Stomach smooth muscle (tissue), 2 donors: ENCODE measurements around the gene DCK.

Experiments
- H3K27ac ChIP-seq: one replicate; pipeline ENCODE4 v1.7.0; 2013; ENCODE audit warnings: mild to moderate bottlenecking, low read length, inconsistent platforms
- H3K27me3 ChIP-seq, 2 donors: one replicate each; pipeline ENCODE4 v1.7.0; 2013; ENCODE audit warnings: low read length in 2 of 2; ENCODE audit not compliant: insufficient read depth in 2 of 2, control insufficient read depth in 1 of 2
- H3K36me3 ChIP-seq, 2 donors: one replicate each; pipeline ENCODE4 v1.7.0; 2013; ENCODE audit warnings: low read length in 2 of 2; ENCODE audit not compliant: control insufficient read depth in 2 of 2, insufficient read depth in 2 of 2
- H3K4me1 ChIP-seq: one replicate; pipeline ENCODE4 v1.7.0; 2013; ENCODE audit warnings: low read length; ENCODE audit not compliant: control insufficient read depth, insufficient read depth
- H3K4me3 ChIP-seq, 2 donors: one replicate each; pipeline ENCODE4 v1.7.0; 2013; ENCODE audit warnings: low read length in 2 of 2
- H3K9ac ChIP-seq, 2 donors: one replicate each; pipeline ENCODE4 v1.7.0; 2013; ENCODE audit warnings: low read length in 2 of 2, mild to moderate bottlenecking in 1 of 2
- H3K9me3 ChIP-seq, 2 donors: one replicate each; pipeline ENCODE4 v1.7.0; 2013; ENCODE audit warnings: low read length in 2 of 2; ENCODE audit not compliant: control insufficient read depth in 2 of 2
- donor health status: healthy.
- donor health status: Pancreatic carcinoma.

DCK gene

DNA sequence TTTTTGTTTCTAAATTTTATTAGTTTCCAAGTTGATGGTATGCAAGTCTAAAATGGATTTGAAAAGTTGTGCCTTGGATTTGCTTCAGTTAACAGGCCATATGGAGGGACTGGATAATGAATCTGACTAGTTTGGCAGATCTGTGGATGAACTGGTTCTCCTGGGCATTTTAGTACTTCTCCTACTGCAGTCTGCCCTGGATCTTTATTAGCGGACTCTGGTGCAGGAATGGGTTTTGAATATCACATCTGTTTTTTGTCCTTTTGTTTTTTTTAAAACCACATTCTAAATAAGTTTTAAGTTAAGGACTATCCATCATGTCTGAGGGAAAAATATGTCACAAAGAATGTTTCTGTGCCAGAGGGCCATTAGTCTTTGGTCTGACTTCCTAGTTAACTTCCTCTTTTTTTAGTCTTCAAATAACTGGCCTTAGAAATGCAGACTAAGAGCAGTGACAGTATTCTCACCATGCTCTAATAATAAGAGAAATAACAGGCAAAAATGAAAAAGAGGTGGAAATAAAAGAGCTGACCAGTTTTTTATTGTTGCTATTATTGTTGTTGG is 13.9 kb upstream of the DCK start:
- no peaks in the 10 kb centered on the region for H3K27me3 ChIP-seq
- H3K4me1 ChIP-seq, result no peaks in the 10 kb centered on the region
- H3K9me3 ChIP-seq, result no peaks in the 10 kb centered on the region
- no peak overlapping the region for H3K9ac ChIP-seq
- peaks cover 0 to 5% of the 10 kb centered on the region in 2 donors for H3K36me3 ChIP-seq
- no peak overlapping the region for H3K4me3 ChIP-seq
- H3K27ac ChIP-seq, result no peak overlapping the region

DNA sequence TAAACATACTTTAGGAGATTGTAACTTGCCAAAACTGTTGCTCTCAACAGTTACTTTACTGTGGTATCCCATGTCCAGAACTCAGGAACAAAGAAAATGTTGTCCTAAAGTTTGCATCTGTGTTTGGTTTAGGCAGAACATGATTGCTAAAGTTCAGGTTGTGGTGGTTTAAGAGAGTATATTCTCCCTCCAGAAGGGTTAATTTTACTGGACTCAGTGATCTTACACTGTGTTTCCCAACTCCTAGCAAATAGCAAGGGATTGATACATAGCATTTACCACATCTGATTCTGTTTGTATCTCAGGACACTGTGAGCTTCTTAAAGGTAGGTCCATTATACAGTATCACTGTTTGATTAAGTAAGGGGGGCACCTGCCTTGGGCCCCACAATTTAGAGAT is 13.3 kb upstream of the DCK start:
- H3K9ac ChIP-seq, result no peak overlapping the region
- H3K27ac ChIP-seq, result no peak overlapping the region
- no peaks in the 10 kb centered on the region for H3K4me1 ChIP-seq
- no peaks in the 10 kb centered on the region for H3K9me3 ChIP-seq
- no peak overlapping the region for H3K4me3 ChIP-seq
- peaks cover 0 to 5% of the 10 kb centered on the region in 2 donors for H3K36me3 ChIP-seq
- no peaks in the 10 kb centered on the region for H3K27me3 ChIP-seq

DNA sequence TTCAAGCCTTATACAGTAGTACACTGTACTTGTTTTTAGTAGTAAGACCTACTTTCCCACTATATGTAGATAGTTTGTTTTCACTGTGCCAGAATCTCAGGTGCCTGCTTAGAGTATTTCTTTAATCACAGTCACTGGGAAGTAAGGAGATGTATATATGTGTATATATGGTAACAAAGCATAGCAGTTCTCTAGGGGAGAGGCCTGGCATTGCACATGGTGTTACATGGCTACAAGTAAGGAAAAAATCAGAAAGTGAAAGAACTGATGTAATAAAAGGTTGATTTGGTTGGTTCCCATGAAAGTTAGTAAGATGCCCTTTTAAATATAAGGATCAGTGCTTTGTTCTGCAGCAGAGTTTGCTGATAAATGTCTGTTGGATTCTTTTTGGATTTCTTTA is 9.3 kb upstream of the DCK start:
- H3K4me1 ChIP-seq, result no peaks in the 10 kb centered on the region

DNA sequence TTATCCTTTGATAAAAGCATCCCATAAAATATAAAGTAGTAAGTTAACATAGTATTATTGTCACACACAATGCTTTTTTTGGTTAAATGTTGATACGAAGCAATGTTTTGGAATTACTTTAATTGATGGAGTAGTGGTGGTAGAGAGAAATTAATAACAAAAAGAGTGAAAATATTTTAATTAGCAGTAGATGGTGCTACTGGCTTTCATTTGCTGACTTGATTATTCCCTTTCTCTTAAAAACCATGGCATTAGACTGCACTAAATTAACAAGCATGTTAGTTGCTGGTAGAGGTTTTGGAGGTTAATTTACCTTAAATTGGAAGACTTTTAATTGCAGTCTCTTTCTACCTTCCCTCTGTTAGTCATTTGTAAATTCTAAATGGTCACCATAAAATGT is 8.9 kb upstream of the DCK start:
- H3K36me3 ChIP-seq, result no peaks in the 10 kb centered on the region
- no peak overlapping the region for H3K9ac ChIP-seq
- H3K27me3 ChIP-seq, result no peaks in the 10 kb centered on the region
- H3K27ac ChIP-seq, result no peak overlapping the region
- H3K4me3 ChIP-seq, result no peak overlapping the region
- H3K9me3 ChIP-seq, result no peaks in the 10 kb centered on the region
- no peaks in the 10 kb centered on the region for H3K4me1 ChIP-seq

More for the DNA sequence above, 9.3 kb upstream of the DCK start:
- Histone ChIP-seq H3K27me3 (no peaks in the 10 kb centered on the region), H3K9ac (no peak overlapping the region), H3K4me3 (no peak overlapping the region), H3K9me3 (no peaks in the 10 kb centered on the region), H3K27ac (no peak overlapping the region), H3K36me3 (peaks cover 0 to 3% of the 10 kb centered on the region in 2 donors)

DNA sequence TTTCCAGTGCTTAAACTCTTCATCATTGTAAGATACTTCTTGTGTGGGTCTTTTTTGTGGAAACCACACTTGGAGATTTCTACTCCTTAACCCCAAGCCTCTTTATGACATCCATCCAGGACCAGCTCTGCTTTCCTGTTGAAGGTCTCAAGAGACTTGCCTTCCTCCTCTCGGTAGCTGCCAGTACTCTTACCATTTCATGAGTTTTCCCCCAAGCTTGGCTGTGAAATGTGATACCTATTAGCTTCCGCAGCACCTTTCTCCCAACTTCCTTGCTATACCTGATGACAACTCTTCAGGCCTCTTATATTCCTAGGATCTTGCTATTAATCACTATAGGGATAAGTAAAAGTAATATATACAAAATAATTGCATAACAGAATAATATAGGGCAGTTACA is 1.9 kb upstream of the DCK start:
- H3K36me3 ChIP-seq, result no peaks in the 10 kb centered on the region
- no peak overlapping the region for H3K4me3 ChIP-seq
- peaks cover 12% of the 10 kb centered on the region for H3K4me1 ChIP-seq
- H3K9ac ChIP-seq, result no peak overlapping the region
- no peak overlapping the region for H3K27ac ChIP-seq
- H3K9me3 ChIP-seq, result no peaks in the 10 kb centered on the region
- H3K27me3 ChIP-seq, result no peaks in the 10 kb centered on the region

DNA sequence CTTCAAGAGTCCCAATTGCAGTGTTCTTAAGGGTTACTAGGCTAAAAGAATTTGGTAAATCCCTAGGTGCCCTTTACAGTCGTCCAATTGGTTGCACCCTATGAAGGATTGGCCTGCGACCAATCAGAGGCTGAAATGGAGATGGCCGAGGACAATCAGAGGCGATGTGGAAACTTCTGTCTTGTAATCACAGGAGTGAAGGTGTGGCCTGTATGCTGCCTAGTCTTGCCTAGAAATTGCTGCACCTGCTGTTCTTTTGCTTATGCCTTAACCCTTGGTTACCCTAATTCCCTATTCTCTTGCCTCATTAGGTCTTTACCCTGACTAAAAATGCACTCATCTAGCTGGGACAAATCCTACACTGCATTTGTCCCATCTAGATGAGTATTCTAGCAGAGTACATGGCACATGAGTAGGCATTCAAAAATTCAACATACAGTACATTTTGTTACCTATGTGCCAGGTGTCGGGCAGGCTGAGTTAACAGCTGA is 1.0 kb upstream of the DCK start:
- H3K27ac ChIP-seq, result peak overlapping the region; percentile 81
- H3K4me1 ChIP-seq, result peaks cover 12% of the 10 kb centered on the region
- H3K36me3 ChIP-seq, result no peaks in the 10 kb centered on the region
- no peaks in the 10 kb centered on the region for H3K27me3 ChIP-seq
- H3K9me3 ChIP-seq, result no peaks in the 10 kb centered on the region
- peak overlapping the region; percentile 75 to 90 for H3K4me3 ChIP-seq
- peak overlapping the region in 1 of 2 donors; percentile 87 for H3K9ac ChIP-seq

DNA sequence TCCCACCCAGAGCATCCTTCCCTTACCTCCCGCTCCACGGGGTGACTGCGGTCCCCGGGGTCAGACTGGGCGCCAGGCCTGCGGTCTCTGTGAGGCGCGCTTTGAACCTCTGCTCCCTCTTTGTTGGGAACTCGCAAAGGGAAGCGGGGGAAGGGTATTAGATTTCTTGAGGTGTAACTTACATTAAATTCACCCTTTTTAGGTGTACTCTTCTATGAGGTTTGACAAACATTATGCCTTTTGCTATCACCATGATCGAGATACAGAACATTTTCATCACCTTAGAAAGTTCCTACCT is 569 bp downstream of the DCK start:
- no peaks in the 10 kb centered on the region for H3K27me3 ChIP-seq
- no peaks in the 10 kb centered on the region for H3K9me3 ChIP-seq
- peak overlapping the region; percentile 81 for H3K27ac ChIP-seq
- H3K9ac ChIP-seq, result peak overlapping the region; percentile 87 to 96
- H3K36me3 ChIP-seq, result peaks cover 0 to under 1% of the 10 kb centered on the region in 2 donors
- H3K4me1 ChIP-seq, result peaks cover 12% of the 10 kb centered on the region
- peak overlapping the region; percentile 75 to 90 for H3K4me3 ChIP-seq

DNA sequence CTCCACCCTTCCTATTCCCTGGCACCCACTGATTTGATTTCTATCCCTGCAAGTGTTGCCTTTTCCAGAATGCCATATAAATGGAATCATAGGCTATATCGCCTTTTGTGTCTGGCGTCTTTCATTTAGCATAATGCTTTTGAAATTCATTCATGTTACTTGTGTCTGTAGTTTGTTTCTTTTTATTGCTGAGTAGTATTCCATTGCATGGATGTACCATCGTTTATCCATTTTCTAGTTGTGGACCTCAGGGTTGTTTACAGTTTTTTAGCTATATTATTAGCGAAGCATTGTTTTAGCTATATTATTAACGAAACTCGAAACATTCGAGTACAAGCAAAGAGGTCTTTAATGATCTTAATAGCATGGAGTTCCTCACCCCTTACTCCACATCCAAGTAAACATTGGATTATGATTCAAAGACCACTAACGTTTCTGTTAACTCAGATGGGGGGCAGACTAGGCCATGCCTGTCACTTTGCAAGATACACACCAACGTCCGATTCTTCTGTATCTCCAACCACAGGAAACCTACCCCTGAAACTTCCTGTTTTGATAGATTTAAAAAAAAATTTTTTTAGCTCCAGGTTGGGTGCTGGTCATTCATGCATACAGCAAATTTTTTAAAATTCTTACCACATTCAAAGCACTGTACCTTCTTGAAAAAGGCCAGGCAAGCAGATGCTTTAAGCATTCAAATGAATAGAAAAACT is 1.1 kb downstream of the DCK start:
- Histone ChIP-seq H3K4me3 (peak overlapping the region; percentile 75 to 90), H3K4me1 (peaks cover 12% of the 10 kb centered on the region), H3K9ac (peak overlapping the region in 1 of 2 donors; percentile 87), H3K9me3 (no peaks in the 10 kb centered on the region), H3K27me3 (no peaks in the 10 kb centered on the region), H3K27ac (no peak overlapping the region), H3K36me3 (peaks cover 0 to 3% of the 10 kb centered on the region in 2 donors)

DNA sequence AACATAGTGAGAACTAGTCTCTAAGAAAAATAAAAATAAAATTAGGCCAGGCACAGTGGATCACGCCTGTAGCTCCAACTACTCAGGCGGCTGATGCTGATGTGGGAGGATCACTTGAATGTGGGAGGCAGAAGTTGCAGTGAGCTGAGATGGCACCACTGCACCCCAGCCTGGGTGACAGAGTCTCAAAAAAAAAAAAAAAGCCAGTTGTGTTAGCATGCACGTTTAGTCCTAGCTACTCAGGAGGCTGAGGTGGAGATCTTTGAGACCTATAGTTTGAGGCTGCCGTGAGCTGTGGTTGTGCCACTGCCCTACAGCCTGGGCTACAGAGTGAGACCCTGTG is 2.5 kb downstream of the DCK start:
- H3K9me3 ChIP-seq, result no peaks in the 10 kb centered on the region
- peaks cover 0 to 3% of the 10 kb centered on the region in 2 donors for H3K36me3 ChIP-seq
- H3K9ac ChIP-seq, result no peak overlapping the region
- H3K27ac ChIP-seq, result no peak overlapping the region
- no peak overlapping the region for H3K4me3 ChIP-seq
- H3K4me1 ChIP-seq, result peaks cover 12% of the 10 kb centered on the region
- no peaks in the 10 kb centered on the region for H3K27me3 ChIP-seq

DNA sequence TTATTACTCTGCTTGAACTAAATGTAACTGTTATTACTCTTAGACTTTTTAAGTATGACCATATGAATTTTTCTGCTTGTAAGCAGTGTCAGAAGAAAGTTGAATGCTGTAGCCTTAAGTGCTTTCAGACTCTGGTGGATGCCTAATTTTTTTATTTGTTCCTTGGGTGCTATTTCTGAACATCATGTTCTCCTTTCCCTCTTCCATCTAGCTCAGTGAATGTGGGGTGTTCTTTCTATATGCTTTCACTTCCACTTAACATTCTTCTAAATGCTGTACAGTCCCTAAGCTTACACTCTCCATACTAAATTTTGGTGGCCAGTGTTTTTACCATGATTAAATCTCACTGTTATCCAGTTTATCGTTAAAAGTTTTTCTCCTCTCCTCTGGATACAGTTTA is 3.6 kb downstream of the DCK start:
- Histone ChIP-seq H3K27me3 (no peaks in the 10 kb centered on the region), H3K4me1 (peaks cover 12% of the 10 kb centered on the region), H3K27ac (no peak overlapping the region), H3K36me3 (peaks cover 0 to 3% of the 10 kb centered on the region in 2 donors), H3K9ac (no peak overlapping the region), H3K4me3 (no peak overlapping the region), H3K9me3 (no peaks in the 10 kb centered on the region)

DNA sequence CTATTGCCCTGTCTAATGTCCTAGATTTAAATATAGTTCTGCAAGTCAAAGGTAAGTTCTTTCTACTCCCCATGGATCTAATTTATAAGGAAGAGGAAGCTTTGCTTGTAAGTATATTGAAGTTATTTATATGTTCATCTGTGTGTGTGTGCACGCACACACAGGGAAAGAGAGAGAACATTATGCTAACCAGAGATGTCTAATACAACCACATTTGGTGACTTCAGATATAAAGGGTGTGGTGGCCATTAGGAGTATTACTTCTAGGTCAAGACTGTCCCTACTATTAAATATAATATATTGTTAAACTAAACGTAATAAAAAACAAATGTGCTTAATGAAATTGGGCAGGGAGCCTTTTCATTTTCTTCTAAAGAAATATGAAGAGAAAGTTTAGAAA is 4.1 kb downstream of the DCK start:
- Histone ChIP-seq H3K4me3 (no peak overlapping the region), H3K36me3 (peaks cover 0 to 3% of the 10 kb centered on the region in 2 donors), H3K9me3 (no peaks in the 10 kb centered on the region), H3K4me1 (peaks cover 9% of the 10 kb centered on the region), H3K27ac (no peak overlapping the region), H3K9ac (no peak overlapping the region), H3K27me3 (no peaks in the 10 kb centered on the region)
